ENCODE data around the gene GAS2. TPM values are rescaled to one million over a fixed set of nuclear protein-coding genes. Genes with fewer than 3 reads are reported as not detected.

GAS2 gene
- polyA plus RNA-seq (2013), result 4.0 TPM

GRCh38 chr11:22666325-22666687 is at the start of gene GAS2:
Gene GAS2, plus strand, starts transcription at chr11:22666611. Its CDS starts 8,259 bp downstream, at chr11:22674870.
- peak within 1 kb of the TSS in 6 of 7 experiments; percentile 13 to 58 (median 36) for H3K4me3 ChIP-seq (ENCODE audit: control insufficient read depth in 1 of 7, extremely low read depth in 1 of 7, insufficient read depth in 4 of 7, low read depth in 2 of 7, low read length in 6 of 7)
- 4% methylated on average over 6 of the region's 8 CpGs for WGBS (ENCODE audit: insufficient coverage)
- no peak for DNase-seq
- no peaks in the 10 kb centered on the region for H3K36me3 ChIP-seq (ENCODE audit: control insufficient read depth in 4 of 4, insufficient read depth in 4 of 4, low read length in 3 of 4)
- H3K27me3 ChIP-seq (replicated peaks in 2 of 5; ENCODE audit: control insufficient read depth in 4 of 5, insufficient read depth in 5 of 5, low read length in 4 of 5), result peaks cover 17 to 56% (median 27%) of the 10 kb centered on the region in 5 experiments
- no peaks in the 10 kb centered on the region for H3K9me3 ChIP-seq (ENCODE audit: control extremely low read depth in 1 of 5, control insufficient read depth in 4 of 5, insufficient read depth in 2 of 5, low read depth in 1 of 5, low read length in 4 of 5)
- peaks cover 0 to 9% (median 7%) of the 10 kb centered on the region in 4 experiments for H3K4me1 ChIP-seq (ENCODE audit: control extremely low read depth in 1 of 4, control insufficient read depth in 4 of 4, insufficient read depth in 4 of 4, low read length in 3 of 4)
- POLR2A ChIA-PET, result interaction anchor here (0.5 kb wide), 1 partner anchor 514 kb away, joined by 3 read pairs; no protein-coding TSS in a partner anchor
- CTCF ChIA-PET, result interaction anchor here (1.5 kb wide), 1 partner anchor 111 kb away, joined by 3 read pairs; no protein-coding TSS in a partner anchor
- no peak within 1 kb of the TSS for H3K27ac ChIP-seq (ENCODE audit: insufficient read depth in 1 of 2, low read depth in 1 of 2, low read length in 2 of 2, poor library complexity in 1 of 2, severe bottlenecking in 2 of 2)

- H3K27ac ChIP-seq (ENCODE audit: insufficient read depth in 1 of 2, low read depth in 1 of 2, low read length in 2 of 2, poor library complexity in 1 of 2, severe bottlenecking in 2 of 2), result no peak overlapping the region
- no peaks in the 10 kb centered on the region for H3K27me3 ChIP-seq (replicated peaks in 2 of 5; ENCODE audit: control insufficient read depth in 4 of 5, insufficient read depth in 5 of 5, low read length in 4 of 5)
- H3K4me1 ChIP-seq (ENCODE audit: control extremely low read depth in 1 of 4, control insufficient read depth in 4 of 4, insufficient read depth in 4 of 4, low read length in 3 of 4), result peaks cover 0 to under 1% (median 0%) of the 10 kb centered on the region in 4 experiments
- peaks cover 0 to 4% (median 0%) of the 10 kb centered on the region in 4 experiments for H3K36me3 ChIP-seq (ENCODE audit: control insufficient read depth in 4 of 4, insufficient read depth in 4 of 4, low read length in 3 of 4)
- no peak overlapping the region for H3K4me3 ChIP-seq (ENCODE audit: control insufficient read depth in 1 of 7, extremely low read depth in 1 of 7, insufficient read depth in 4 of 7, low read depth in 2 of 7, low read length in 6 of 7)
- CTCF ChIA-PET, result no interaction called here
- POLR2A ChIA-PET, result no interaction called here
- no peaks in the 10 kb centered on the region for H3K9me3 ChIP-seq (ENCODE audit: control extremely low read depth in 1 of 5, control insufficient read depth in 4 of 5, insufficient read depth in 2 of 5, low read depth in 1 of 5, low read length in 4 of 5)
- WGBS (ENCODE audit: insufficient coverage), result 100% methylated on average over 5 of the region's 5 CpGs
- DNase-seq, result no peak
These were observed 48.5 kb upstream of the GAS2 start for GRCh38 chr11:22617868-22618267.

- H3K36me3 ChIP-seq (ENCODE audit: control insufficient read depth in 4 of 4, insufficient read depth in 4 of 4, low read length in 3 of 4), result peaks cover 0 to 4% (median 0%) of the 10 kb centered on the region in 4 experiments
- ChIA-PET CTCF (interaction anchor here (1.0 kb wide), 1 partner anchor 157 kb away, joined by 4 read pairs; no protein-coding TSS in a partner anchor), POLR2A (no interaction called here)
- peak overlapping the region; percentile 81 to 100 (median 95) for H3K4me3 ChIP-seq (ENCODE audit: control insufficient read depth in 1 of 7, extremely low read depth in 1 of 7, insufficient read depth in 4 of 7, low read depth in 2 of 7, low read length in 6 of 7)
- no peaks in the 10 kb centered on the region for H3K9me3 ChIP-seq (ENCODE audit: control extremely low read depth in 1 of 5, control insufficient read depth in 4 of 5, insufficient read depth in 2 of 5, low read depth in 1 of 5, low read length in 4 of 5)
- H3K27ac ChIP-seq (ENCODE audit: insufficient read depth in 1 of 2, low read depth in 1 of 2, low read length in 2 of 2, poor library complexity in 1 of 2, severe bottlenecking in 2 of 2), result peak overlapping the region; percentile 82 to 87
- H3K4me1 ChIP-seq (ENCODE audit: control extremely low read depth in 1 of 4, control insufficient read depth in 4 of 4, insufficient read depth in 4 of 4, low read length in 3 of 4), result peaks cover 6 to 25% (median 14%) of the 10 kb centered on the region in 4 experiments
- WGBS (ENCODE audit: insufficient coverage), result 8% methylated on average over 28 of the region's 31 CpGs
- DNase-seq, result peak; percentile 72 to 80 (median 74)
- H3K27me3 ChIP-seq (replicated peaks in 2 of 5; ENCODE audit: control insufficient read depth in 4 of 5, insufficient read depth in 5 of 5, low read length in 4 of 5), result no peaks in the 10 kb centered on the region
These were observed 41.5 kb upstream of the GAS2 start for GRCh38 chr11:22624742-22625447.

- Histone ChIP-seq H3K9me3 (ENCODE audit: control extremely low read depth in 1 of 5, control insufficient read depth in 4 of 5, insufficient read depth in 2 of 5, low read depth in 1 of 5, low read length in 4 of 5) (no peaks in the 10 kb centered on the region), H3K27ac (ENCODE audit: insufficient read depth in 1 of 2, low read depth in 1 of 2, low read length in 2 of 2, poor library complexity in 1 of 2, severe bottlenecking in 2 of 2) (peak within 1 kb of the TSS; percentile 82 to 87), H3K4me1 (ENCODE audit: control extremely low read depth in 1 of 4, control insufficient read depth in 4 of 4, insufficient read depth in 4 of 4, low read length in 3 of 4) (peaks cover 6 to 25% (median 14%) of the 10 kb centered on the region in 4 experiments), H3K4me3 (ENCODE audit: control insufficient read depth in 1 of 7, extremely low read depth in 1 of 7, insufficient read depth in 4 of 7, low read depth in 2 of 7, low read length in 6 of 7) (peak within 1 kb of the TSS; percentile 81 to 100 (median 95)), H3K27me3 (replicated peaks in 2 of 5; ENCODE audit: control insufficient read depth in 4 of 5, insufficient read depth in 5 of 5, low read length in 4 of 5) (no peaks in the 10 kb centered on the region), H3K36me3 (ENCODE audit: control insufficient read depth in 4 of 4, insufficient read depth in 4 of 4, low read length in 3 of 4) (peaks cover 0 to 4% (median 0%) of the 10 kb centered on the region in 4 experiments)
- ChIA-PET POLR2A (interaction anchor here (0.8 kb wide), 1 partner anchor 119 kb away, joined by 3 read pairs; no protein-coding TSS in a partner anchor), CTCF (no interaction called here)
- peak; percentile 100 for DNase-seq
- WGBS (ENCODE audit: insufficient coverage), result under 1% methylated on average over 53 of the region's 55 CpGs
These were observed 40.7 kb upstream of the GAS2 start, which contains the start of gene FANCF for GRCh38 chr11:22625448-22626287. Gene FANCF, minus strand, starts transcription at chr11:22625823. Its CDS starts 13 bp downstream, at chr11:22625810.

- peak overlapping the region in 3 of 7 experiments; percentile 81 to 97 (median 95) for H3K4me3 ChIP-seq (ENCODE audit: control insufficient read depth in 1 of 7, extremely low read depth in 1 of 7, insufficient read depth in 4 of 7, low read depth in 2 of 7, low read length in 6 of 7)
- CTCF ChIA-PET, result no interaction called here
- H3K4me1 ChIP-seq (ENCODE audit: control extremely low read depth in 1 of 4, control insufficient read depth in 4 of 4, insufficient read depth in 4 of 4, low read length in 3 of 4), result peaks cover 6 to 25% (median 14%) of the 10 kb centered on the region in 4 experiments
- H3K27ac ChIP-seq (ENCODE audit: insufficient read depth in 1 of 2, low read depth in 1 of 2, low read length in 2 of 2, poor library complexity in 1 of 2, severe bottlenecking in 2 of 2), result peak overlapping the region in 1 of 2 experiments; percentile 82
- WGBS (ENCODE audit: insufficient coverage), result 100% methylated on average over 4 of the region's 14 CpGs
- H3K9me3 ChIP-seq (ENCODE audit: control extremely low read depth in 1 of 5, control insufficient read depth in 4 of 5, insufficient read depth in 2 of 5, low read depth in 1 of 5, low read length in 4 of 5), result no peaks in the 10 kb centered on the region
- peak in 2 of 3 donors; percentile 18 to 46 for DNase-seq
- no peaks in the 10 kb centered on the region for H3K27me3 ChIP-seq (replicated peaks in 2 of 5; ENCODE audit: control insufficient read depth in 4 of 5, insufficient read depth in 5 of 5, low read length in 4 of 5)
- H3K36me3 ChIP-seq (ENCODE audit: control insufficient read depth in 4 of 4, insufficient read depth in 4 of 4, low read length in 3 of 4), result no peaks in the 10 kb centered on the region
- POLR2A ChIA-PET, result no interaction called here
These were observed 39.7 kb upstream of the GAS2 start for GRCh38 chr11:22626573-22627239.

- peaks cover 6 to 25% (median 14%) of the 10 kb centered on the region in 4 experiments for H3K4me1 ChIP-seq (ENCODE audit: control extremely low read depth in 1 of 4, control insufficient read depth in 4 of 4, insufficient read depth in 4 of 4, low read length in 3 of 4)
- H3K36me3 ChIP-seq (ENCODE audit: control insufficient read depth in 4 of 4, insufficient read depth in 4 of 4, low read length in 3 of 4), result no peaks in the 10 kb centered on the region
- no peak overlapping the region for H3K27ac ChIP-seq (ENCODE audit: insufficient read depth in 1 of 2, low read depth in 1 of 2, low read length in 2 of 2, poor library complexity in 1 of 2, severe bottlenecking in 2 of 2)
- H3K4me3 ChIP-seq (ENCODE audit: control insufficient read depth in 1 of 7, extremely low read depth in 1 of 7, insufficient read depth in 4 of 7, low read depth in 2 of 7, low read length in 6 of 7), result no peak overlapping the region
- WGBS (ENCODE audit: insufficient coverage), result 100% methylated on average over 3 of the region's 6 CpGs
- POLR2A ChIA-PET, result interaction anchor here (0.6 kb wide), 1 partner anchor 332 kb away, joined by 3 read pairs; no protein-coding TSS in a partner anchor
- no peaks in the 10 kb centered on the region for H3K9me3 ChIP-seq (ENCODE audit: control extremely low read depth in 1 of 5, control insufficient read depth in 4 of 5, insufficient read depth in 2 of 5, low read depth in 1 of 5, low read length in 4 of 5)
- CTCF ChIA-PET, result no interaction called here
- no peaks in the 10 kb centered on the region for H3K27me3 ChIP-seq (replicated peaks in 2 of 5; ENCODE audit: control insufficient read depth in 4 of 5, insufficient read depth in 5 of 5, low read length in 4 of 5)
- DNase-seq, result no peak
These were observed 39.0 kb upstream of the GAS2 start for GRCh38 chr11:22627421-22627820.
